Measurements from ENCODE around the gene METTL24. TPM values are rescaled to one million over a fixed set of nuclear protein-coding genes. Genes with fewer than 3 reads are reported as not detected.

Gene METTL24
- total RNA-seq, 1 experiment from 2014 or later = not detected

DNA sequence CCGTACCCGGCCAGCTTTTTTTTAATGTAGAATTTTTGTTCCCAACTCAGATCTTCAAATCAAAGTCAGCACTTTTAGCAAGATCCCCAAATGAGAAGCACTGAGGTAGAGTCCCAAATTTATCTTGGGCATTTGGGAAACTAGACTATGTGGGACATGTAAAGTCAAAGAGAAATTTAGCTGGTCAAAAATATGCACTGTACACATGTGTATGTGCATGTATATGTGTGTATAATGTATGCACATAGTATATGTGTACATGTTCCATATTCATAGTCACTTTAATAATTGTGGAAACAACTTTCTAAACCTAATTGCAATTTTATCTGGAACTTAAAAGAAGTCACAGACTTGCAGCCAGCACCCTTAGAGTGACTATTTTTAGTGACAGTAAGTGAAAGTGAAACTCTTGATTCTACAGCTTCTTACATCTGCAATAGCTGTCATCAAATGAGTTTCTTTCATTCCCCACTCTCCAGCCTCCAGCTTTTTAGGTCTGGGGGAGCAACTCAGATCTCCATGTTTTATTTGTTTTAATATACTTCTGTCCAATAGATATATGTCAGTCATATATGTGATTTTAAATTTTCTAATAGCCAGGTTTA lies 124.3 kb downstream of the METTL24 start:
- no peaks in the 10 kb centered on the region for H3K27me3 ChIP-seq (ENCODE audit: low read length)
- H3K4me3 ChIP-seq (ENCODE audit: low read length) = no peak overlapping the region
- H3K79me2 ChIP-seq (ENCODE audit: low read length) = no peaks in the 10 kb centered on the region
- no peak overlapping the region for H3K27ac ChIP-seq (ENCODE audit: low read length)
- peak overlapping the region; percentile 3 for H3K4me2 ChIP-seq (ENCODE audit: low read depth, low read length, poor library complexity, severe bottlenecking)
- no peaks in the 10 kb centered on the region for H3K9me3 ChIP-seq (ENCODE audit: low read length)
- H3K9ac ChIP-seq (ENCODE audit: low read length) = no peak overlapping the region
- peak; percentile 68 for DNase-seq
- H2AFZ ChIP-seq (ENCODE audit: low read length) = no peak overlapping the region
- H4K20me1 ChIP-seq (ENCODE audit: insufficient read depth, low read depth, low read length) = no peaks in the 10 kb centered on the region
- H3K9me2 ChIP-seq (replicated peaks; ENCODE audit: insufficient read depth, low read length) = no peaks in the 10 kb centered on the region
- peaks cover 42% of the 10 kb centered on the region for H3K36me3 ChIP-seq (ENCODE audit: insufficient read depth, low read length)
- peaks cover 7% of the 10 kb centered on the region for H3K4me1 ChIP-seq (ENCODE audit: low read length)

GRCh38 chr6:110232450-110232849 lies 125.7 kb downstream of the METTL24 start:
- Histone ChIP-seq H2AFZ (ENCODE audit: low read length) (no peak overlapping the region), H3K9me3 (ENCODE audit: low read length) (no peaks in the 10 kb centered on the region), H3K4me2 (ENCODE audit: low read depth, low read length, poor library complexity, severe bottlenecking) (no peak overlapping the region), H4K20me1 (ENCODE audit: insufficient read depth, low read depth, low read length) (no peaks in the 10 kb centered on the region), H3K79me2 (ENCODE audit: low read length) (peaks cover 6% of the 10 kb centered on the region; the same call in 1 of the 2 replicates), H3K4me1 (ENCODE audit: low read length) (peaks cover 7% of the 10 kb centered on the region), H3K36me3 (ENCODE audit: insufficient read depth, low read length) (peaks cover 41% of the 10 kb centered on the region), H3K9me2 (replicated peaks; ENCODE audit: insufficient read depth, low read length) (no peaks in the 10 kb centered on the region), H3K27ac (ENCODE audit: low read length) (no peak overlapping the region), H3K4me3 (ENCODE audit: low read length) (no peak overlapping the region), H3K27me3 (ENCODE audit: low read length) (no peaks in the 10 kb centered on the region), H3K9ac (ENCODE audit: low read length) (no peak overlapping the region)
- DNase-seq = no peak

DNA sequence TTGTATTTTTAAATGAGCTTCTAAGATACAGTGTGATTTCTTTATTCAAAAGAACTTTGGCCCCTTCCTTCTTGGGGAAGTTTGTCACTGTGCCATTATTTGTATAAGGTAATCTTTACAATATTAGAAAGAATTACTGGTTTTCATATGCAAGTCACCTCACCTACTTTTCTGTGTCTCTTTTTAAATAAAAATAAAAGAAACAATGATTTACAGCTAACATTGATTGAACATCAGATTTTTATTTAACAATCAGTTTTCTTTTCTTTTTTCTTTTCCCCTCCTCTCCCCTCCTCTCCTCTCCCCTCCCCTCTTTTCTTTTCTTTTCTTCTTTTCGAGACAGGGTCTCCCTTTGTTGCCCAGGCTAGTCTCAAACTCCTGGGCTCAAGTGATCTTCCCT lies 131.9 kb downstream of the METTL24 start:
- Histone ChIP-seq H3K9ac (ENCODE audit: low read length) (no peak overlapping the region), H3K27ac (ENCODE audit: low read length) (no peak overlapping the region), H3K4me2 (ENCODE audit: low read depth, low read length, poor library complexity, severe bottlenecking) (no peak overlapping the region), H3K27me3 (ENCODE audit: low read length) (no peaks in the 10 kb centered on the region), H3K9me3 (ENCODE audit: low read length) (no peaks in the 10 kb centered on the region), H3K36me3 (ENCODE audit: insufficient read depth, low read length) (peaks cover 48% of the 10 kb centered on the region), H3K9me2 (replicated peaks; ENCODE audit: insufficient read depth, low read length) (no peaks in the 10 kb centered on the region), H3K79me2 (ENCODE audit: low read length) (peaks cover 20% of the 10 kb centered on the region), H3K4me3 (ENCODE audit: low read length) (no peak overlapping the region), H4K20me1 (ENCODE audit: insufficient read depth, low read depth, low read length) (no peaks in the 10 kb centered on the region), H2AFZ (ENCODE audit: low read length) (no peak overlapping the region), H3K4me1 (ENCODE audit: low read length) (no peaks in the 10 kb centered on the region)
- DNase-seq = no peak

DNA sequence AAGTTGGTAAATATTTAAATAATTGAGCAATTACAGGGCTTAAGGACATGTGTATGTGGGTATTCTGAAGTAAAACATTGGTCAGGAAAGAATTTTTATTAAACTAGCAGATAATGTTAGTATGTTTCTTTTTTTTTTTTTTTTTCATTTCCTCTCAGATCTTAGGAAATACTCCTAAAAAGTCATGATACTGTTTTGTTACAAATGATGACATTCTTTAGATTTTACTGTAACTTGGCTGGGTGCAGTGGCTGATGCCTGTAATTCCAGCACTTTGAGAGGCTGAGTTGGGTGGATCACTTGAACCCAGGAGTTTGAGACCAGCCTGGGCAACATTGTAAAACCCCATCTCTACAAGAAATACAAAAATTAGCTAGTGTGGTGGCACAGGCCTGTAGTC lies 136.4 kb downstream of the METTL24 start:
- Histone ChIP-seq H3K27ac (ENCODE audit: low read length) (no peak overlapping the region), H3K4me2 (ENCODE audit: low read depth, low read length, poor library complexity, severe bottlenecking) (no peak overlapping the region), H3K9me3 (ENCODE audit: low read length) (no peaks in the 10 kb centered on the region), H2AFZ (ENCODE audit: low read length) (no peak overlapping the region), H3K4me3 (ENCODE audit: low read length) (no peak overlapping the region), H3K9me2 (replicated peaks; ENCODE audit: insufficient read depth, low read length) (no peaks in the 10 kb centered on the region), H3K79me2 (ENCODE audit: low read length) (peaks cover 23% of the 10 kb centered on the region), H4K20me1 (ENCODE audit: insufficient read depth, low read depth, low read length) (no peaks in the 10 kb centered on the region), H3K9ac (ENCODE audit: low read length) (no peak overlapping the region), H3K36me3 (ENCODE audit: insufficient read depth, low read length) (peaks cover 63% of the 10 kb centered on the region), H3K27me3 (ENCODE audit: low read length) (no peaks in the 10 kb centered on the region), H3K4me1 (ENCODE audit: low read length) (no peaks in the 10 kb centered on the region)
- DNase-seq = no peak

DNA sequence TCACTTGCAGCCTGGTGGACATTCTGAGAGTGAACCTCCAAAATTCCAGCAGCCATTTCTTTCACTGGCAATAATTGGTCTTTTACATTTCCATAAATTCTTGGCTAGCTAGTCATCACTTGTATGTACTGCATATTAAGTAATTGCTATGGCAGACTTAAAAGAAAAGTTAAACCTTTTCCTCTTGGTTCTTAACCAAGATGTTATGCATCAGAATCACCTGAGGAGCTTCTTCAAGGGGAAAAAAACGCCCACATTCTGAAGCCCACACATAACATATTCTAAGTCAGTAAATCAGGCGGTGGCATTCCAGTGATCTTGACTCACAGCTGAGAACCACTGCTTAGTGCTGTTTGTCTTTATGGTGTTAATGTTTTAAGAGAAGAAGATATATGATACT lies 140.9 kb downstream of the METTL24 start:
- Histone ChIP-seq H3K4me3 (ENCODE audit: low read length) (no peak overlapping the region), H3K9me2 (replicated peaks; ENCODE audit: insufficient read depth, low read length) (no peaks in the 10 kb centered on the region), H3K36me3 (ENCODE audit: insufficient read depth, low read length) (peaks cover 75% of the 10 kb centered on the region), H4K20me1 (ENCODE audit: insufficient read depth, low read depth, low read length) (no peaks in the 10 kb centered on the region), H3K79me2 (ENCODE audit: low read length) (peaks cover 22% of the 10 kb centered on the region), H3K27ac (ENCODE audit: low read length) (no peak overlapping the region), H2AFZ (ENCODE audit: low read length) (no peak overlapping the region), H3K27me3 (ENCODE audit: low read length) (no peaks in the 10 kb centered on the region), H3K9me3 (ENCODE audit: low read length) (no peaks in the 10 kb centered on the region), H3K4me2 (ENCODE audit: low read depth, low read length, poor library complexity, severe bottlenecking) (no peak overlapping the region), H3K4me1 (ENCODE audit: low read length) (no peaks in the 10 kb centered on the region), H3K9ac (ENCODE audit: low read length) (no peak overlapping the region)
- no peak for DNase-seq

DNA sequence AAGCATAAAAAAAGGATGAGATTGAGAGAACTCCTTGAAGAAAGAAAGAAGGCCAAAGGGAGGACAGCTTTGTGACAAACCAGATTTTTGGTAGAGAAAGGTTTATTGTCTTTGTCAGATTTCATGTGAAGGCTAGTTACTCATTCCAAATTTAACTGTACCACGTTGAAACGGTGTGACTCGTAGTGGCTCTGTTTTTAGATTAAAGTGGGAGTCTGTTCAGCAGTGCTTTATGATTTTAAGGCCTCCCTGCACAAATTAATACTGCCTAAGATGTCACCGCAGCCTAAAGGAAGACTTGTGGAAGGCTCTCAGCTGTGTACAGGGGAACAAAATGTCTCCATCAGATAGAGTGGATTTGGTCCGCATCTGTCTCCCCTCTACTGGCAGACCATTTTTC lies 142.0 kb downstream of the METTL24 start:
- no peak overlapping the region for H2AFZ ChIP-seq (ENCODE audit: low read length)
- no peaks in the 10 kb centered on the region for H3K9me3 ChIP-seq (ENCODE audit: low read length)
- no peaks in the 10 kb centered on the region for H4K20me1 ChIP-seq (ENCODE audit: insufficient read depth, low read depth, low read length)
- peaks cover 78% of the 10 kb centered on the region for H3K36me3 ChIP-seq (ENCODE audit: insufficient read depth, low read length)
- H3K4me3 ChIP-seq (ENCODE audit: low read length) = no peak overlapping the region
- no peak overlapping the region for H3K4me2 ChIP-seq (ENCODE audit: low read depth, low read length, poor library complexity, severe bottlenecking)
- no peaks in the 10 kb centered on the region for H3K27me3 ChIP-seq (ENCODE audit: low read length)
- no peaks in the 10 kb centered on the region for H3K9me2 ChIP-seq (replicated peaks; ENCODE audit: insufficient read depth, low read length)
- H3K4me1 ChIP-seq (ENCODE audit: low read length) = no peaks in the 10 kb centered on the region
- DNase-seq = no peak
- H3K79me2 ChIP-seq (ENCODE audit: low read length) = peaks cover 21% of the 10 kb centered on the region
- H3K27ac ChIP-seq (ENCODE audit: low read length) = no peak overlapping the region
- no peak overlapping the region for H3K9ac ChIP-seq (ENCODE audit: low read length)

DNA sequence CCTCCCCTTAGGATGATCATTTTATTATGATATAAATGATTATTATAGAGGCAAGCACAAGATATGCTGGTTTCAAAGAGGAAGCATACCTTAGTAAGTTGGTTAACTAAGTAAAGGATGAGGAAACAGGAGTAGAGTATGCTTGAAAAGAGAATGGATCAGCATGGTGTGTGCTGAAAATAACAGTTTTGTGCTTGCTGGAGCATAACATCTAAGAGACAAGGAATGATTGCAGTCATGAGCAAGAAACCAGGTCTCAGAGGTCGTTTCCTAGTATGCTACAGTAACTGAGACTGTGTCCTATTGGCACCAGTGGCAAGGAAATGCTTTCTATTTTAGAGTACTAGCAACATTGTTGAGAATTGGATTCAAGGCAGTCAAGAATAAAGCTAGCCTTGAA lies 143.8 kb downstream of the METTL24 start:
- no peaks in the 10 kb centered on the region for H3K27me3 ChIP-seq (ENCODE audit: low read length)
- no peak overlapping the region for H3K9ac ChIP-seq (ENCODE audit: low read length)
- H3K4me1 ChIP-seq (ENCODE audit: low read length) = no peaks in the 10 kb centered on the region
- peak overlapping the region; percentile 17; the same call in 1 of the 2 replicates for H3K27ac ChIP-seq (ENCODE audit: low read length)
- H3K4me3 ChIP-seq (ENCODE audit: low read length) = no peak overlapping the region
- no peaks in the 10 kb centered on the region for H4K20me1 ChIP-seq (ENCODE audit: insufficient read depth, low read depth, low read length)
- peaks cover 15% of the 10 kb centered on the region for H3K79me2 ChIP-seq (ENCODE audit: low read length)
- H3K9me3 ChIP-seq (ENCODE audit: low read length) = no peaks in the 10 kb centered on the region
- no peak for DNase-seq
- H3K4me2 ChIP-seq (ENCODE audit: low read depth, low read length, poor library complexity, severe bottlenecking) = no peak overlapping the region
- no peaks in the 10 kb centered on the region for H3K9me2 ChIP-seq (replicated peaks; ENCODE audit: insufficient read depth, low read length)
- H2AFZ ChIP-seq (ENCODE audit: low read length) = no peak overlapping the region
- H3K36me3 ChIP-seq (ENCODE audit: insufficient read depth, low read length) = peaks cover 77% of the 10 kb centered on the region

GRCh38 chr6:110211753-110212152 lies 146.4 kb downstream of the METTL24 start:
- Histone ChIP-seq H3K36me3 (ENCODE audit: insufficient read depth, low read length) (peaks cover 73% of the 10 kb centered on the region), H3K4me2 (ENCODE audit: low read depth, low read length, poor library complexity, severe bottlenecking) (no peak overlapping the region), H3K27ac (ENCODE audit: low read length) (no peak overlapping the region), H3K9ac (ENCODE audit: low read length) (no peak overlapping the region), H3K9me3 (ENCODE audit: low read length) (no peaks in the 10 kb centered on the region), H4K20me1 (ENCODE audit: insufficient read depth, low read depth, low read length) (no peaks in the 10 kb centered on the region), H3K79me2 (ENCODE audit: low read length) (peaks cover 37% of the 10 kb centered on the region), H2AFZ (ENCODE audit: low read length) (no peak overlapping the region), H3K4me3 (ENCODE audit: low read length) (no peak overlapping the region), H3K9me2 (replicated peaks; ENCODE audit: insufficient read depth, low read length) (no peaks in the 10 kb centered on the region), H3K4me1 (ENCODE audit: low read length) (peaks cover 8% of the 10 kb centered on the region), H3K27me3 (ENCODE audit: low read length) (no peaks in the 10 kb centered on the region)
- no peak for DNase-seq

Data from Karpas-422 (cell line).